Activated CD8-positive, alpha-beta memory T cell treated with anti-CD3 and anti-CD28 coated beads, Interleukin-2, amount 50 U/mL, for 24 hours (primary cell): ENCODE measurements around the gene MPPED1.
A peak's percentile ranks its signal among the peaks of the same experiment; 100 is the strongest.

Experiments used
- DNase-seq: peaks from one replicate; pipeline ENCODE4 v3.0.0-alpha.2; 2020; ENCODE audit errors: extremely low read depth

MPPED1 gene

GRCh38 chr22:43411869-43412807, at the start of gene MPPED1:
TSS of gene MPPED1 (plus strand) at chr22:43412014. CDS start at chr22:43424986, 12,972 bp downstream.
- DNase-seq, result no peak

- no peak for DNase-seq
These were observed 48.3 kb upstream of the MPPED1 start for GRCh38 chr22:43363315-43364168.

DNA sequence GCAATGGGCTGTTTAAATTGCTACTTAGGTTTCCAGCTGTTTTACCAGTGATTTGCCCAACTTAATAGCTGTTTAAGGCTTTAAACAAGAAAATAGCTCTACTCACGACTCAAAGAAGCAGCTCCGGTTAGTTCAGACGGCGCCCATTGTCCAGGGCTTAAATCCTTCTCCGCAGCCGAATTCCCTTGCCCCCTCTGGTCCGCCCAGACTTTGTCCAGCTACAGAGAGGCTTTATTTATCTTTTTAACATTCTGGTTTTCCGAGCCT, 47.7 kb upstream of the MPPED1 start:
- DNase-seq, result no peak

- DNase-seq, result no peak
These were observed 45.9 kb upstream of the MPPED1 start for GRCh38 chr22:43365715-43366440.

- DNase-seq, result no peak
These were observed 41.8 kb upstream of the MPPED1 start for GRCh38 chr22:43370036-43370435.

DNA sequence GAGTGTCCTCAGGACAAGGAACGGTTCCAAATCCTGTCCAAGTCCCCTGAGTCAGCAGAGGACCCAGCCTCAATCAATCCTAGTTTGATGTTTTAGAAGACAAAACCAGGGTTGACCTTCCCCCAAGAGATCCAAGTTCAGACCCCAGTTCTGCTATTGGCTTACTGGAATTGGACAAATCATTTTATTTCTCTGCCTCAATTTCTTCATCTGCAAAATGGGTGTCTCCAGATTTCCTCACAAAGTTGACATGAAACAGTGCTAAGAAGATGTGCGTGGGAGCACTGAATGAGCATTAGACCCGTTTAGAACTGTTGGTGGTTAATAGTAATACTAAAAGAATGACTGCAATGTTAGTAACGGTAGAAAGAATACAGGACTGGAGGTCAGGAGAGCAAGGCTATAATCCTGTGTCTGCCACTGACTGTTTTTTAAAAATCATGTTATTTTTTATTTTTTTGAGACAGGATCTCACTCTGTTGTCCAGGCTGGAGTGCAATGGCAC, 35.8 kb upstream of the MPPED1 start:
- DNase-seq, result no peak

DNA sequence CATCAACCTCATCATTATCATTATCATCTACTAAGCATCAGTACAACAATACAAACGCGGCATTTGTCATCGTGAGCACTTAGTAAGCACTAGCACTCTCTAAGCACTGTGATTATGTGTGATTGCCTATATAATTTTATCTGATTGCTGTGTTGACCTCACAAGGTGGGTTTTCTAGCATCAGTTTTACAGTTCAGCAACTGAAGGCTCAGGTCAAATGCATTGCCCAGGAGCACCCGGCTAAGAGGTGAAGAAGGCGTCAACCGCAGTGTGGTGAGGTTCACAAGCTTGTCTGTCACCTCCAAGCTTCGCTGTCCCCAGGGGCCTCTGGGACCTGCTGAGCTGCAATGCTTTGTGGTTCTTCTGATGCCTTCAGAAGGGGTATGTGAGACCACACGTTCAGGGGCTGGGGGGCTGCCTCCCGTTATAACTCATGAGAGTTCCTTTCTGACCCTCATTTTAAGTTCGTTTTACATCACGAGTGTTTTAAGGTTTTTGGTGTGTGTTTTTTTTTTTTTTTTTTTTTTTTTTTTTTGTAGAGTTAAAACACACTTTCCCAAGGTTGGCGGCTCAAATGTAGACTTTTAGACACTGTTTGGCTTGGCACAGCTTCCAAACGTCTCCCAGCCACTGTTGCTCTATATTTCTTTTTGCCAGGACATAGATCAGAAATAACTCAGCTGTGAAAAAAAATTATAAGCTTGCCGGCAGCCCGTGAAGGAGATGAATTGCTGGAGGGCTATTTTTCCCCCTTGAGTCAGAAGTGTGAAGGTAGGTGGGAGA, 34.9 kb upstream of the MPPED1 start:
- no peak for DNase-seq

- DNase-seq, result no peak
These were observed 34.3 kb upstream of the MPPED1 start for GRCh38 chr22:43377548-43377895.

- DNase-seq, result no peak
These were observed 33.7 kb upstream of the MPPED1 start for GRCh38 chr22:43377896-43378704.

GRCh38 chr22:43381693-43382092, 30.1 kb upstream of the MPPED1 start:
- DNase-seq, result no peak

GRCh38 chr22:43384863-43385262, 27.0 kb upstream of the MPPED1 start:
- DNase-seq, result no peak

DNA sequence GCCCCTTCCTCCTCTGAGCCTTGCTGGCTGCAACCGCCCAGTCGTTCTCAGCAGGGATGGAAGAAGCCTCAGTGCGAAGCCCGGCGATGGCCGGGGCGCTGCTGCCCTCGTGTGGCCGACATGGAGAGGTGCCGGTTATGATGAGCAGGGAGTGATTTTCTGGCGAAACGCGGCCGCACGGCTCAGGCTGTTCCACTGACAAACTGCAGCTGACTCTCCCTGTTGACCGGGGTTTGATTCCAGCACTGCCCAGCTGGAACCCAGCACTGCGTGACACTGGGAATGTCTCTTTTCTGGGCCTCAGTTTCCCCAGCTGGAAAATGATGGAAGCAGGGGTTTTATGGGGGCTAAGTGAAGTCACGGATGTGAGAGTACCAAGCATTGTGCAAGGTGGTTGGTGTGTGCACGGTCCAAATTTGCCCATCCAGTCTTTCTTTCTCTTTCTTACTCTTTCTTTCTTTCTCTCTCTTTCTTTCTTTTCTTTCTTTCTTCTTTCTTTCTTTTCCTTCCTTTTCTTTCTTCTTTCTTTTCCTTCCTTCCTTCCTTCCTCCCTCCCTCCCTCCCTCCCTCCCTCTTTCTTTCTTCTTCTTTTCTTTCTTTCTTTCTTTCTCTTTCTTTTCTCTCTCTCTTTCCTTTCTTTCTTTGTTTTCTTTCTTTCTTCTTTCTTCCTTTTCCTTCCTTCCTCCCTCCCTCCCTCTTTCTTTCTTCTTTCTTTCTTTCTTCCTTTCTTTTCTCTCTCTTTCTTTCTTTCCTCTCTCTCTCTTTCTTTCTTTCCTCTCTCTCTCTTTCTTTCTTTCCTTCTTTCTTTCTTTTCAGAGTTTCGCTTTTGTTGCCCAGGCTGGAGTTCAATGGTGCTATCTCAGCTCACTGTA, 25.8 kb upstream of the MPPED1 start:
- DNase-seq, result peak; percentile 12

- no peak for DNase-seq
These were observed 24.0 kb upstream of the MPPED1 start for GRCh38 chr22:43387815-43388214.

GRCh38 chr22:43388420-43388851, 23.4 kb upstream of the MPPED1 start:
- DNase-seq, result peak; percentile 54

GRCh38 chr22:43389227-43389836, 22.5 kb upstream of the MPPED1 start:
- no peak for DNase-seq

DNA sequence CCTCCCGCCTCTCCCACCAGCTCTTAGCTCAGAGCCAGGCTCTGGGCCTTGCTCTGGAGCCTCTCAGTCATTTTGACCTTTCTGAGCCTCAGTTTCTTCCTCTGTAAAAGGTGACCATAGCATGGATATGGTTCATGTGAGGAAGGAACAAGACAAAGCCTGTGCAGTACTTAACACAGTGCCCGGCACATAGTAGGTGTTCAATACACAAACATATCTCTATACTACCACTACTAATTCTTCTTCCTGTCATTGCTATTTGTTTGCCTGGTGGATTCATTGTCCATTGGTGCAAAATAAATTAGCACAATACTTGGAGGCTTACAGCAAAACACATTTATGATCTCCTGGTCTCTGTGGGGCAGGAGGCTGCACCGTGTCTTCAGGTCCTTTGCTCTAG, 21.6 kb upstream of the MPPED1 start:
- DNase-seq, result no peak

DNA sequence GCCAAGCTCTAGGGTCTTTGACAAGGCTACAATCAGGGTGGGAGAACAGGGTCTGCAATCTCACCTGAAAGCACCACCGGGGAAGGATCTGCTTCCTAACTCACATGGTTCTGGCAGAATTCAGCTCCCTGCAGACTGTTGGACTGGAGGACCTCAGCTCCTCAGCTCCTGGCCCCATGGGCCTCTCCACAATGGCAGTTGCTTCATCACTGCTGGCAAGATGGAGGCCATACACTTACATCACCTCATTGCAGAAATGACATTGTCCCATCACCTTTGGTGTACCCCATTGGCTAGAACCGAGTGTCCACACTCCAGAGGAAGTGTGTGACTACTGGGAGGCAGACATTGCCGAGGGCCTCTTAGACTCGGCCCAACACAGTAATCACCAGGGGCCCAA, 20.9 kb upstream of the MPPED1 start:
- no peak for DNase-seq

GRCh38 chr22:43391306-43391705, 20.5 kb upstream of the MPPED1 start:
- DNase-seq, result no peak

- DNase-seq, result no peak
These were observed 19.3 kb upstream of the MPPED1 start for GRCh38 chr22:43392385-43392989.
